ENCODE measurements around the gene DEFB119.

DNA sequence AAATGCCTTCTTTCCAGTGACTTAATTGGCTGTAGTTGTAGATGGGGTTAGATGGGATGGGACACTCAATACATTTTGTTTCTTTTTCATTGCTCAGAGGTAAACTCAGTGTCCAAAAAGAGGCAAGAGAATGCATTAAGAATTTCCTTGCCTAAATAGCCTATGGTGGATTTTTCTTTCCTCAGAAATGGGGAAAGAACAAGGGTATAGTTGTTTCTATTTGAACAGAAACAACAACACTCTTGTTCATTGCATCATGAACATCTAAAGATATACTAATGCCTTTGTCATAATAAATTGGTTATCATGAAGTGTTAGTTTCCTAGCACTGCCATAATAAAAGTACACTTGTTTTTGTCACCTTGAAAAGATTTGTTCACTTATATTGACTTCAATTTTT lies 35.4 kb upstream of the DEFB119 start:
- TF ChIP-seq, protein P1, sequence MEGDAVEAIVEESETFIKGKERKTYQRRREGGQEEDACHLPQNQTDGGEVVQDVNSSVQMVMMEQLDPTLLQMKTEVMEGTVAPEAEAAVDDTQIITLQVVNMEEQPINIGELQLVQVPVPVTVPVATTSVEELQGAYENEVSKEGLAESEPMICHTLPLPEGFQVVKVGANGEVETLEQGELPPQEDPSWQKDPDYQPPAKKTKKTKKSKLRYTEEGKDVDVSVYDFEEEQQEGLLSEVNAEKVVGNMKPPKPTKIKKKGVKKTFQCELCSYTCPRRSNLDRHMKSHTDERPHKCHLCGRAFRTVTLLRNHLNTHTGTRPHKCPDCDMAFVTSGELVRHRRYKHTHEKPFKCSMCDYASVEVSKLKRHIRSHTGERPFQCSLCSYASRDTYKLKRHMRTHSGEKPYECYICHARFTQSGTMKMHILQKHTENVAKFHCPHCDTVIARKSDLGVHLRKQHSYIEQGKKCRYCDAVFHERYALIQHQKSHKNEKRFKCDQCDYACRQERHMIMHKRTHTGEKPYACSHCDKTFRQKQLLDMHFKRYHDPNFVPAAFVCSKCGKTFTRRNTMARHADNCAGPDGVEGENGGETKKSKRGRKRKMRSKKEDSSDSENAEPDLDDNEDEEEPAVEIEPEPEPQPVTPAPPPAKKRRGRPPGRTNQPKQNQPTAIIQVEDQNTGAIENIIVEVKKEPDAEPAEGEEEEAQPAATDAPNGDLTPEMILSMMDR (IDR thresholded peaks at IDR 0.05; ENCODE audit: low read length), result no peak
- TF ChIP-seq EZH2phosphoT487 (IDR thresholded peaks at IDR 0.05; ENCODE audit: low read length), result no peak
